ENCODE data around the gene PCDHGA8. TPM values are rescaled to one million over a fixed set of nuclear protein-coding genes. Genes with fewer than 3 reads are reported as not detected.
A peak's percentile ranks its signal among the peaks of the same experiment; 100 is the strongest.

The PCDHGA8 gene
- total RNA-seq (2021; ENCODE audit: unreplicated experiment) (not detected), Bru-seq, nascent RNA (percentile 24 among the genes with signal in this experiment), BruChase-seq, experiment 1, labeled RNA remaining after a 6-hour chase (percentile 31 among the genes with signal in this experiment), BruChase-seq, experiment 2, labeled RNA remaining after a 2-hour chase (percentile 38 among the genes with signal in this experiment)
- 0.02 and 0.10 TPM in 2 replicates for polyA plus RNA-seq (2012)
- long read RNA-seq = 0 reads

- no TSS peak for BruUV-seq (replicated peaks)
- no peaks in the 10 kb centered on the region for H3K9me2 ChIP-seq (ENCODE audit: insufficient read depth)
- DNase-seq (ENCODE audit: low read depth, low spot score) (peak; percentile 21), ATAC-seq (peak; percentile 70)
- H3K9ac ChIP-seq (ENCODE audit: low read length) = no peak within 1 kb of the TSS
- ChIA-PET RAD21 (ENCODE audit: low non-redundant PET in 1 of 2, low total read pairs in 2 of 2, uncharacterized antibody in 2 of 2, unreplicated experiment in 2 of 2) (no interaction called here), CTCF (interaction anchor here (1.0 to 1.3 kb wide), 2 partner anchors 165 to 172 kb away, joined by 3 read pairs; no protein-coding TSS in a partner anchor), POLR2A (no interaction called here)
- H3K36me3 ChIP-seq (ENCODE audit: control insufficient read depth in 1 of 2, insufficient read depth in 2 of 2, low read length in 2 of 2) = no peaks in the 10 kb centered on the region
- H2AFZ ChIP-seq (ENCODE audit: low read depth, low read length, poor library complexity, severe bottlenecking) = no peak within 1 kb of the TSS
- H3K4me2 ChIP-seq (ENCODE audit: low read length) = no peak within 1 kb of the TSS
- no peaks in the 10 kb centered on the region for H4K20me1 ChIP-seq (ENCODE audit: insufficient read depth)
- no peak within 1 kb of the TSS for H3K27ac ChIP-seq (ENCODE audit: low read depth, low read length)
- H3K4me3 ChIP-seq (replicated peaks in 1 of 2; ENCODE audit: low read depth in 1 of 2, low read length in 2 of 2) = no peak within 1 kb of the TSS
- intact Hi-C loops (cut with micrococcal nuclease) = no loop called here
- TF ChIP-seq, protein P1, sequence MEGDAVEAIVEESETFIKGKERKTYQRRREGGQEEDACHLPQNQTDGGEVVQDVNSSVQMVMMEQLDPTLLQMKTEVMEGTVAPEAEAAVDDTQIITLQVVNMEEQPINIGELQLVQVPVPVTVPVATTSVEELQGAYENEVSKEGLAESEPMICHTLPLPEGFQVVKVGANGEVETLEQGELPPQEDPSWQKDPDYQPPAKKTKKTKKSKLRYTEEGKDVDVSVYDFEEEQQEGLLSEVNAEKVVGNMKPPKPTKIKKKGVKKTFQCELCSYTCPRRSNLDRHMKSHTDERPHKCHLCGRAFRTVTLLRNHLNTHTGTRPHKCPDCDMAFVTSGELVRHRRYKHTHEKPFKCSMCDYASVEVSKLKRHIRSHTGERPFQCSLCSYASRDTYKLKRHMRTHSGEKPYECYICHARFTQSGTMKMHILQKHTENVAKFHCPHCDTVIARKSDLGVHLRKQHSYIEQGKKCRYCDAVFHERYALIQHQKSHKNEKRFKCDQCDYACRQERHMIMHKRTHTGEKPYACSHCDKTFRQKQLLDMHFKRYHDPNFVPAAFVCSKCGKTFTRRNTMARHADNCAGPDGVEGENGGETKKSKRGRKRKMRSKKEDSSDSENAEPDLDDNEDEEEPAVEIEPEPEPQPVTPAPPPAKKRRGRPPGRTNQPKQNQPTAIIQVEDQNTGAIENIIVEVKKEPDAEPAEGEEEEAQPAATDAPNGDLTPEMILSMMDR (IDR thresholded peaks at IDR 0.05 in 2 of 3, conservative IDR thresholded peaks at IDR 0.05 in 1 of 3; ENCODE audit: borderline replicate concordance in 1 of 3, insufficient read depth in 1 of 3, low read depth in 2 of 3, low read length in 2 of 3) = peak; percentile 33 to 53 (median 52); a peak in 4 of 6 replicates
- peak; percentile 57 for TF ChIP-seq RAD21 (IDR thresholded peaks at IDR 0.05; ENCODE audit: low read depth)
- TF ChIP-seq, protein P2, sequence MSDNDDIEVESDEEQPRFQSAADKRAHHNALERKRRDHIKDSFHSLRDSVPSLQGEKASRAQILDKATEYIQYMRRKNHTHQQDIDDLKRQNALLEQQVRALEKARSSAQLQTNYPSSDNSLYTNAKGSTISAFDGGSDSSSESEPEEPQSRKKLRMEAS (IDR thresholded peaks at IDR 0.05) = peak; percentile 81
- TF ChIP-seq TCF7L2 (IDR thresholded peaks at IDR 0.05; ENCODE audit: borderline replicate concordance, extremely low read depth, insufficient read depth, insufficient read length) = no peak
- H3K4me1 ChIP-seq (ENCODE audit: control insufficient read depth in 1 of 2, insufficient read depth in 2 of 2, low read length in 2 of 2) = no peaks in the 10 kb centered on the region
- no peaks in the 10 kb centered on the region for H3K9me3 ChIP-seq (ENCODE audit: control insufficient read depth in 1 of 2, insufficient read depth in 1 of 2, low read depth in 1 of 2, low read length in 2 of 2)
- no peaks in the 10 kb centered on the region for H3K27me3 ChIP-seq (ENCODE audit: insufficient read depth, low read length)
- H3K79me2 ChIP-seq (ENCODE audit: insufficient read depth, low read length) = no peaks in the 10 kb centered on the region
These were observed at the start of gene PCDHGA8 for GRCh38 chr5:141392429-141393198. PCDHGA8 (plus strand) TSS chr5:141392633; CDS start chr5:141392814, 181 bp downstream.

Data from HCT116 (cell line).